Activated naive CD4-positive, alpha-beta T cell treated with Interleukin-2 at 50 U/mL for 16 hours (primary cell): ENCODE results near the gene GRIA4.

Experiments used
- DNase-seq: peaks from one replicate; pipeline ENCODE4 v3.0.0-alpha.2; 2020

The GRIA4 gene

DNA sequence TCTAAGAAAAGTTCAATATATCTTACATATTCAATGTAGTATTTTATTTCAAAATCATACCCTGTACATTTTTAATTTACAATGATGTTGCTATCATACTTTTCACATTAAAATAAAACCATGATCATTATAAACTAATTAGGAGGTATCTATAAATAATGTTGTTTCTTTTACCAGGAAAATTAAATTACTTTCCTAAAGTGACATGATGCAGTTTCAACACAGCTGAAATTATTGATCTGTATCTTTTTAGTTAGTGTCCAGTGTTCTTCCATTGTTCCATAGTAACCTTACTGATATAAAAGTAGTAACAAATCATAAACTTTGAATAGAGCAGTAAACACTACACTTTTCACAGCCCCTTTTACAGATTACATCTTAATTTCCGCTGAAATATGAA lies 29.7 kb downstream of the GRIA4 start:
- DNase-seq = no peak

GRCh38 chr11:105641433-105641832 lies 31.6 kb downstream of the GRIA4 start:
- DNase-seq = no peak

GRCh38 chr11:105642870-105643269 lies 33.0 kb downstream of the GRIA4 start:
- DNase-seq = no peak

GRCh38 chr11:105644839-105645573 lies 35.1 kb downstream of the GRIA4 start:
- DNase-seq = no peak

DNA sequence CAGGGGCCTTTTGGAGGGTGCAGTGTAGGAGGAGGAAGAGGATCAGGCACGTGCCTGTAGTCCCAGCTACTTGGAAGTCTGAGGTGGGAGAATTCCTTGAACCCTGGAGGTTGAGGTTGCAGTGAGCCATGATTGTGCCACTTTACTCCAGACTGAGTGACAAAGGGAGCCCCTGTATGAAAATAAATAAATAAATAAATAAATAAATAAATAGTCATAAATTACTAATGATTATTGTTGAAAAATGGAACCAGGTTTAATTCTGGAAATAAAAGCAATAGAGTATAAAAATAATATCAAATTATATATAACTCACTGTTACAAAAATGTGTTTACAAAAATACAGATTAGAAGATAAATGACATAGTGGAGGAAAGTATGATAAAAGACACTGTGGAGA lies 37.9 kb downstream of the GRIA4 start:
- no peak for DNase-seq

GRCh38 chr11:105648762-105649161 lies 38.9 kb downstream of the GRIA4 start:
- no peak for DNase-seq

- DNase-seq = no peak
These were observed 55.4 kb downstream of the GRIA4 start for GRCh38 chr11:105665281-105665680.

DNA sequence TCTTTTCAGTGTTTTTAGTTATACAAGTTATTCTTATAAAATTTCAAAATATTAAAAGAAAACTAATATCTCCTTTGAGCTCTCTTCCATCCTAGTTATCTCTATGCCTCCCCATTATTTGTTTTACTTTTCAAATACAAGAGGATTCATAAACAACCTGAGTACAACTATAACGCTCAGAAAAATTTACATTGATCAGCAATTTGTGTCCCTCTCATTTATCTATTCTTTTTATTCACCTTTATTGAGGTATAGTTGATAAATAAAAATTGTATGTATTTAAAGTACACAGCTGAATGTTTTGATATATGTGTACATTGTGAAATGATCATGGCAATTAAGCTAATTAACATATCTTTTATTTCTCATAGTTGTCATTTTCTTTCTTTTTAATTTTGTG lies 57.6 kb downstream of the GRIA4 start:
- no peak for DNase-seq

GRCh38 chr11:105670811-105671210 lies 60.9 kb downstream of the GRIA4 start:
- no peak for DNase-seq

GRCh38 chr11:105673089-105673488 lies 63.2 kb downstream of the GRIA4 start:
- no peak for DNase-seq

DNA sequence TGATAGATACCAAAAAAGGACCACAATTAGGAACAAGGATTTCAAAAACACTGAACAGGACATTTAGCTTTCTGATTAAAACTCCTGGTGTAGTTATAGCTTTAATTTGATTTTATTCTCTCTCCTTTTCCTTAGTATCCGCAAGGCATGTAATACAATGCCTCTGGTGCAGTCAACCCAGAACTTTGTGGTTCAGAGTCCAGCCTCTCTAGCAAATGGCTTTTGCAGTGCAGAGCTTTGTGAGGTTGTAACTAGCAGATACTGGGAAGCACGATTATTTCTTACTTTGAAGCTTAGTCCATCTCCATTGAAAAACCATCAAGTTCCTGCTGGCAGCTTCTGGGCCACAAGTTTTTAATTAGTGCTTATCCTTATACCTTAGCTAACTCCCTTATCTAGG lies 79.8 kb downstream of the GRIA4 start:
- no peak for DNase-seq

- DNase-seq = no peak
These were observed 80.6 kb downstream of the GRIA4 start for GRCh38 chr11:105690467-105690866.

DNA sequence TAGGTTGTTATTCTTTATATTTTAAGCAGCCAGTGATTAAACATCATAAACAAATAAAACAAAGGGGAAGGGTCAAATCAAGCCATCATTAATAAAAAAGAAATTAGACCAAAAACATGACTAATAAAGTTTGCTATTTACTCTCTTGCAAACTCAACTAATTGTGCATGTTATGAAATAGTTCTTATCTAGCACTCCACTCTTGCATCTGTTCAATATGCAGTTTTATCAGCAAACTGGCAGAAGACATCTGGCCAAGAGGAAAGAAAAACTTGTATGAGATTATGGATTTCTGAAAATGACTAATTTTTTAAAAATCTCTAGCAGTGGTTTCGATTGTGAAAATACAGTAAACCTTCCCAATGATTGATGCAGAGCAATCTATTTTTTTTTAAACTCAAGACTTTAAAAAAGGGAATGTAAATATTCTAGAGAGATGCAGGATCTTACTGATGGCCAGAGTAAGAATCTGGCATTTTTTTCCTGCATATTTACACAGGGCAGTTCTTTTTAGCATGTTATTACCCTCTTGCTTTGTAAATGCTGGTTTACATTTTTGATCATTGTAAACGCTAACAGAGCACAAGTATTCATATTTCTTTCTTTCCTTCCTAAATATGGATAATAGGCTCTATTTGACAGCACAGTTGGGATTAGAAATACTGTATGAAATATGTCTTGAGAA lies 83.3 kb downstream of the GRIA4 start:
- DNase-seq = no peak

DNA sequence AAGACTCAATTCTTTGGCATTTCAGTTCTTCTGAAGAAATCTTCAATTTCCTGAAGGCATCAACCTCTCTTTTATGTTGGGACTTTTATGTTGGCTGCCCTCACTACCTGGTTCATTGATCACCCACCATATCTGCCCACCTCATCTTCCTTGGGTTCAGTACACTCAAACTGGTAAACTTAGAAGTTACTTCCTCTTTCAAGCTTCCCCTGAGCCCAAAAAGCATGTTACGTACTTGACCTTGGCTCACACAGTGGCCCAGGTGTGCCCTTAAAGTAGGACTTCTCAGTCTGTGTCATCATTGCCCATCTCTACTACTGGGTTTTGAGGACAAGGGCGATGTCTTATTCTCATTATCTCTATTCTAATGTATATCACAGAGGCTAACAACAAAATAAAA lies 86.1 kb downstream of the GRIA4 start:
- DNase-seq = no peak

- no peak for DNase-seq
These were observed 87.4 kb downstream of the GRIA4 start for GRCh38 chr11:105697291-105697690.

DNA sequence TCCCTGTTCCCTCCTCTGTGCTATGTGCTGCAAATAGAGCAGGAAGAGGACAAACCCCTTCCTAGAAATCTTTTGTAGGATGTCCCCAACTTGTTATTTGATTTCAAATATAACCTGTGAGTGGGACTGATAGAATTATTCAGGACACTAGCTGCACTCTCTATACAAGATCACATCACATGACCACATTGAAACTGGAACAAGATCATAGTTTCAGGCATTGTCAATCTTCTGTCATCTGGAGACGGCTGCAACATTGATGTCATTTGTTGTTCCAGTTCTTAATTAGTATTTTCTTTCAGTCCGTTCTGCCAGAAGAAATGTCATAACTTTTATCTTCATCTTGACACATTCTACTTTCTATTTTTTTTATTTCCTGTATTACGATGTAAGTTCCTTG lies 89.3 kb downstream of the GRIA4 start:
- DNase-seq = no peak

DNA sequence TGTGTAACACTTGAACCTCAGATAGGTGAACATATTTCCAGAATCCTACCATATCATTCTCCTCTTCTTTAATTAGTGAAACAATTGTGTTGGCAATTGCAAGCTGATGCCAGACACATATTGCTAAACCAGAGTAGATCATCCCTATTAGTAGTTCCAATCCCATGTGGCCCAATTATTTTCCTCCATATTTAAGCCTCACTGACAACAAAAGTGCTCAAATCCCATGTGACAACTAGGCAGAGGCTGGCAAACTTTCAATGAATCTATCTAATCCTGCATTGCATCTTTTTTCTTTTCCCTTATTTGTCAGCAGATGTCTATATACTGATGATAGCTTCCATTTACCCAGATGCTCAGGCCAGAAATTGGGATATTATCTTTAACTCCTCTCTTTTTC lies 90.4 kb downstream of the GRIA4 start:
- DNase-seq = no peak

GRCh38 chr11:105701098-105701497 lies 91.2 kb downstream of the GRIA4 start:
- DNase-seq = no peak

- DNase-seq = no peak
These were observed 96.1 kb downstream of the GRIA4 start for GRCh38 chr11:105705786-105706530.

DNA sequence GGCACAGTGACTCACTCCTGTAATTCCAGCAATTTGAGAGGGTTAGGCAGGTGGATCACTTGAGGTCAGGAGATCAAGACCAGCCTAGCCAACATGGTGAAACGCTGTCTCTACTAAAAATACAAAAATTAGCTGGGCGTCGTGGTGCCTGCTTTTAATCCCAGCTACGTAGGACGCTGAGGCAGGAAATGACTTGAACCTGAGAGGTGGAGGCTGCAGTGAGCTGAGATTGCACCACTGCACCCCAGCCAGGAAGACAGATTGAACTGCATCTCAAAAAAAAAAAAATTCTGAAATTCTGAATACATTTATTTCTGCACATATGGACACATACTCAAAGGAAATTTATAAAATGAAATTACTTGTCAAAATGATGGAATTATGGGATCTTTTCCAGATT lies 103.2 kb downstream of the GRIA4 start:
- DNase-seq = no peak

DNA sequence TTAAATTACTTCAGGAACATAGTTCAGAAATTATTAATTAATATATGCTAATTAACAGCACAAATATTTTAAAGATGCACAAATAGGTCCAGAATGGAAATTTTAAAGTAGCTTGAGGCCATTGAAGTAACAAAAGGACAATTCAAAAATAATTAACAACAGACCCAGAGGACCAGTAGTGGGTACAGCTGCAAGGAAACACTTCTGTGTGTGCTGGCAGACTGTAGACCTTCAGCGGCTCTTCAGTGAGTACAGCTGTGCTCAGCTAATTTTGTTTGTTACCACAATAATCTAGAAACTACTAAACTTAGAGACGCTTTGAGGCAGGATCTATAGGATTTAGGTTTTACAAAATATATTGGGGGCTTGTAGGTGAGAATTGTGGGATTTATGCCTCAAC lies 103.8 kb downstream of the GRIA4 start:
- DNase-seq = no peak

DNA sequence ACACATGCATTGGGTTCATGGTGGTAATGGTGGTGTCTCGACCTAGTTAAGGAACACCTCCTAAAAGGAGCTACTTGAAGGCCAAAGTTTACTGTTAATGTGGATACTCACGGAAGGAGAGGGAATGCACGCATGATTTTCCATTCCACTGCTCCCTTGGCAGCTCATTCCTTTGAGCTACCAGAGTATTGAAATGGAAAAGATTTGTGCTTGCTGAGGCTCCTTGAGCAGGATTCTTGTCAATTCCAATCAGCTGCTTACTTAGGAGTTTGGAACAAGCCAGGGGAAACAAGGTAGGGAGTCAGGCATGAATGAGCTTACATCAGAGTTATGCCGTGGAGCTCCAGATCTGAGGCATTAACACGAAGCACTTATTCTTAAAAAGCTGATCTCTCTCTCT lies 108.8 kb downstream of the GRIA4 start:
- DNase-seq = no peak

DNA sequence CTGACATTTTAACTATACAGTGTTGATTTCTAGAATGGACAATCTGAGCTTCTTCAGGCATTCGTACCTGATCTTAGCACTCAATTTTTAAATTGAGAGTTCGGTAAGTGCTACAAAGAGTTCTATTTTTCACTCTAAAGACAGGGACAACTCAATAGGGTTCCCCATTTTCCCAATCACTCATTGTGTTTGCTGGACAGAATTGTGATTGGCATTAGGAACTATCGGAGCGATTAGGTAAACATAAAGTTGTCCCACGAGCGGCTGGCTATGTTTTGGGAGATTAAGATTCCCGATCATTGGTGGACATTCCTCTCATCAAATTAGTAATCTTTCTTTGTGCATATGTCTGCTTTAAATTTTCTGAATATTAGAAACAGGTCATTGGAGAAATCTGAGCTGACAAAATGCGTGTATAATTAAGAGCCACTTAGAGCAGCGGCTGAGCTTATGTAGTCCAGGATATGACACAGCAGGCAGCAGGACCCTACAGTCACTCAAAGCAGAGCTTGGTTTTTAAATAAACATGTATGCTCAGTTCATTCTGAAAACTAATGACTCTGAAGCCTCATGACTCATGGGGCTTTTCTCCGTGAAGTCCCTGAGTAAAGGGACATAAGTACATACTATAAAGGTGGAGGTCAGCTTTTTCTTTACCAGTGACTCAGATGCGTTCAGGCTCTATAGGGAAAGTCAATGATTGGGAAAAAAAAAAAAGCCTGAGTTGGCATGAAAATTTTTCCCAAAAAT lies 109.4 kb downstream of the GRIA4 start:
- DNase-seq = no peak
